GM12873 (cell line): ENCODE measurements around the gene FOXP2.

Experiments used
- TF ChIP-seq, protein P1 (sequence below): IDR thresholded peaks from 2 replicates; pipeline ENCODE4 v1.5.1; 2012; ENCODE audit warnings: low read depth, mild to moderate bottlenecking, moderate library complexity, low read length, control low read depth; ENCODE audit not compliant: insufficient read depth; ENCODE audit errors: missing control alignments

FOXP2 gene

DNA sequence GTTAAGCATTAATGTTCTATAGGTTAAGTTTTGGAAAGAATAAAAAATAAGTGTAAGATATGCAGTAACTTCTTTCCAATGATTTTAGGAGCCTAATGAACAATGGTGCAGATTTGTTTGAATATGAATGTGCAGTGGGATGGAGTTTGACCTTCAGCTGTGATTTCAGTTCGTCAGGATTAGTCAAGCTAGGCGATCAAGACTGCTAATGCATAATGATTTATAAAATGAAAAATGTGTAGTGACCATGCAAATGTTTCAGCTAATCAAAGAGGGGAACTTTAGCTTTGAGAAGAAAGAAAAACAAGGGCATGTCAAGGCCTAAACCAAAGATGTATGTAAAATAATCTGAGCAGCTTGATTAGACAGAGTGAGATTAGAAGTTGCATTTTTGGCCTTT, 208.5 kb downstream of the FOXP2 start:
- TF ChIP-seq, protein P1, sequence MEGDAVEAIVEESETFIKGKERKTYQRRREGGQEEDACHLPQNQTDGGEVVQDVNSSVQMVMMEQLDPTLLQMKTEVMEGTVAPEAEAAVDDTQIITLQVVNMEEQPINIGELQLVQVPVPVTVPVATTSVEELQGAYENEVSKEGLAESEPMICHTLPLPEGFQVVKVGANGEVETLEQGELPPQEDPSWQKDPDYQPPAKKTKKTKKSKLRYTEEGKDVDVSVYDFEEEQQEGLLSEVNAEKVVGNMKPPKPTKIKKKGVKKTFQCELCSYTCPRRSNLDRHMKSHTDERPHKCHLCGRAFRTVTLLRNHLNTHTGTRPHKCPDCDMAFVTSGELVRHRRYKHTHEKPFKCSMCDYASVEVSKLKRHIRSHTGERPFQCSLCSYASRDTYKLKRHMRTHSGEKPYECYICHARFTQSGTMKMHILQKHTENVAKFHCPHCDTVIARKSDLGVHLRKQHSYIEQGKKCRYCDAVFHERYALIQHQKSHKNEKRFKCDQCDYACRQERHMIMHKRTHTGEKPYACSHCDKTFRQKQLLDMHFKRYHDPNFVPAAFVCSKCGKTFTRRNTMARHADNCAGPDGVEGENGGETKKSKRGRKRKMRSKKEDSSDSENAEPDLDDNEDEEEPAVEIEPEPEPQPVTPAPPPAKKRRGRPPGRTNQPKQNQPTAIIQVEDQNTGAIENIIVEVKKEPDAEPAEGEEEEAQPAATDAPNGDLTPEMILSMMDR = no peak

DNA sequence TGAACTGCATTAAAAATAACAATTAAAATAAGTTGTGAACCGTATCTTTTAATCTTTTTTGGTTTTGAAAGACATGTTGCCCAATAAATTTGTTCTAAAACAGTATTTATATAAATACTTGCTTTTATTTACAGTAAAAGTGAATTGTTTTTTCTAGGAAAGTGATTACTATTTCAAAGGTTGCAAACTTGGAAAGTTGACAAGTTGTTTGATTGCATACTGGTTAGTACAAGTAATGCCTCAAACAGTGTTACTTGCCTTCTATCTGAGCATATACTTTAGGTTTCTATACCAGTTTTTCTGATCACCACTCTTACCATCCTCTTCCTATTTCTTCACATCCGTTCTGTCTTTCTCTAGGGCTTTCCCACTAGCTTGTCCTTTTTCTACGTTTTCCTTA, 212.6 kb downstream of the FOXP2 start:
- TF ChIP-seq, protein P1 = no peak

DNA sequence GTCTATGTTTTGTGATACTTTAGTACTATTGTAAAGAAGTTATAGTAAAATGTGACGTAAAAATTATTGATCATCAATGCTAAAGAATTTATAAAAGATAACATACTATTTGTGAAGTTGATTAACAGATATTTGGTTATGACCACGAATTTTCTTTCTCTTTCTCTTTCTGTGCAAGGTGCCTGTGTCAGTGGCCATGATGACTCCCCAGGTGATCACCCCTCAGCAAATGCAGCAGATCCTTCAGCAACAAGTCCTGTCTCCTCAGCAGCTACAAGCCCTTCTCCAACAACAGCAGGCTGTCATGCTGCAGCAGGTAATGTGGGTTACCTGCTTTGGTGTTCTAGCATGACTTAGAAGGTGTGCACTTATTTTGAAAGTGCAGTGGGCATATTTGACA, 213.7 kb downstream of the FOXP2 start:
- TF ChIP-seq, protein P1 = no peak

DNA sequence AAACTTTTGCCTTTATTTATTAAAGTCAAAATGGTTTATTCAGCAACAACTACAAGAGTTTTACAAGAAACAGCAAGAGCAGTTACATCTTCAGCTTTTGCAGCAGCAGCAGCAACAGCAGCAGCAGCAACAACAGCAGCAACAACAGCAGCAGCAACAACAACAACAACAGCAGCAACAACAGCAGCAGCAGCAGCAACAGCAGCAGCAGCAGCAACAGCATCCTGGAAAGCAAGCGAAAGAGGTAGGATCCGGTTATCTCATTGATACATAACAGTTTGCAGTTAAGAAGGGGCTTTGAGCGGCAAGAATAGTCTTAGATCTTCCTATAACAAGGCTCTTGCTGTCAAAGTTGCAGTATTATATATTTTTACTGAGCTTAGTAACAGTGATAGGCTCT, 215.1 kb downstream of the FOXP2 start:
- TF ChIP-seq, protein P1 = no peak

DNA sequence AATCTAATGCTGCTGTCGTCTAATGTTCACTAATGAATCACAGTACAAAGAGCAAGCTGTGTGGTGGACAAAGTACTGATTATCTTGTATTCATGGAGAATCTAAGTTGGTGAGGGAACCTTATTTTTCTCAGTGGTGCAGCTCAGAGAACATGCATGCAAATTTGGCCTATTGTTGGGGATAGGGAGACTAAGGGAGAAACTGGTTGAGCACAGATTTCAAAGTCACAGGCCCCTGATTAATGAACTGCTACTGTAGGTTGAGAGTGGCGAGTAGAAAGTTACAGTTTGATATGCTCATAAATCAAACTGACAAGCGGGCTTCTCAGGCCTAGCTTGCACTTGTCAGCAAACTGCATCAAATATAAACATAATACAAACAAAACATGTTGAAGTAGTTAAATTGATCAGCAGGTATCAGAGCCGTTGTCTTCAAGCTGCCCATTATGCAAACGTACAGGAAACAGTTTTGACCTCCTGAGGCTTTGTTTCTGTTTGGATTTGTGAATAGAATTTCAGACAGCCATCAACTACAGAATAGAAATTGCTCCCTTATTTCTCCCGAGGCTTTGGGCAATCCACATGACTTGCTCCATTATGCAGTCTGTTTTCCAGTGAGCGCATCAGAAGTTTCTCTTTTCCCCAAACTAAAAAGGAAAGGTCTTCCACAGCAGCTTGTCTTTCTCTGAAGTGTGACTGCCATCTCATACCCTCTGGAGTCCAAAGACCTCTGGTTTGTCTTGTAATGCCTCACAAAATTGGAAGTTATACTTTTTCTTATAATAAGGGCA, 215.8 kb downstream of the FOXP2 start:
- TF ChIP-seq, protein P1 = no peak

DNA sequence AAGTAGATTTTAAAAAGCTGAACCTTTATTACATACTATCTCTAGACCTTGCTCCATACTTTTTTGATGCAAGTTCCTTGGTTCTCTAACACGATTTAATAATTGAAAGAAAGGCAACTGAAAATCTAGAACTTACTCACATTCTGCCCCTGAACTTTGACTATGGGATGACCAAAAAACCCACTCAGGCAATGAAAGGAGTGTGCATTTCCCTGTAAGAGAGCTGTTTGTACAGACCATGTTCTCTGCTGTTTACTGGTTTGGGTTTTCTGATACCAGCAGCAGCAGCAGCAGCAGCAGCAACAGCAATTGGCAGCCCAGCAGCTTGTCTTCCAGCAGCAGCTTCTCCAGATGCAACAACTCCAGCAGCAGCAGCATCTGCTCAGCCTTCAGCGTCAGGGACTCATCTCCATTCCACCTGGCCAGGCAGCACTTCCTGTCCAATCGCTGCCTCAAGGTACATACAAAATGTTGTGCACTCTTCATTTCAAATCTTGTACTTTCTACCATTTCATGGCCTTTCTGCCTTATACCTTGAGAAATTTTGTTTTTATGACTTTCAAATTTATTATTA, 216.7 kb downstream of the FOXP2 start:
- TF ChIP-seq, protein P1 = no peak

DNA sequence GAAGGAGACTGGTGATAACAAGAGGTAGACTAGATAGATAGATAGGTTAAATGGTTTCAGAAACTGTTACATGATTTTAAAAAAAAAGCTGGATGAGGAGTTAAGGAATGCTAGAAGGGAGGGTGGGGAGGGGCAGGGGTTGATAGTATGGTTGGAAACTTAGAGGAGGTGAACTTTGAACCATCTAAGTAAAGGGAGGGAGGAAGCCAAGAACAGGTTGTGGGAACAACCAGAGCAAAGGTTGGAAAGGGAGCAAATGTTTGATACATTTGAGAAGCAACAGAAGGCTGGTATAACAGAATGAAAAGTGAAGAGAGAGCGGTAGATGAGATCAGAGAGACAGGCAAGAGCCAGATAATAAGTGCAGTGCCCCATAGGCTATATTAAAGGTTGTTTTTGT, 224.8 kb downstream of the FOXP2 start:
- TF ChIP-seq, protein P1 = no peak
